Jurkat, Clone E6-1 (cell line): ENCODE results near the gene ACO2.
"Not testable (repeated sequence)": the region's sequence is repeated elsewhere in the genome, so short reads cannot be mapped to it uniquely, and the experiment has no call there.

ENCODE experiments used
- DNase-seq: peaks from one replicate; pipeline ENCODE4 v3.0.0-alpha.2; 2011; ENCODE audit warnings: low read depth, low spot score
- H3K4me3 ChIP-seq: 2 replicates; pipeline ENCODE4 v1.5.1; 2011; ENCODE audit warnings: mild to moderate bottlenecking, low read length, control low read depth, moderate library complexity

Gene ACO2

GRCh38 chr22:41556561-41556960 is 87.6 kb downstream of the ACO2 start:
- no peak overlapping the region for H3K4me3 ChIP-seq
- no peak for DNase-seq

DNA sequence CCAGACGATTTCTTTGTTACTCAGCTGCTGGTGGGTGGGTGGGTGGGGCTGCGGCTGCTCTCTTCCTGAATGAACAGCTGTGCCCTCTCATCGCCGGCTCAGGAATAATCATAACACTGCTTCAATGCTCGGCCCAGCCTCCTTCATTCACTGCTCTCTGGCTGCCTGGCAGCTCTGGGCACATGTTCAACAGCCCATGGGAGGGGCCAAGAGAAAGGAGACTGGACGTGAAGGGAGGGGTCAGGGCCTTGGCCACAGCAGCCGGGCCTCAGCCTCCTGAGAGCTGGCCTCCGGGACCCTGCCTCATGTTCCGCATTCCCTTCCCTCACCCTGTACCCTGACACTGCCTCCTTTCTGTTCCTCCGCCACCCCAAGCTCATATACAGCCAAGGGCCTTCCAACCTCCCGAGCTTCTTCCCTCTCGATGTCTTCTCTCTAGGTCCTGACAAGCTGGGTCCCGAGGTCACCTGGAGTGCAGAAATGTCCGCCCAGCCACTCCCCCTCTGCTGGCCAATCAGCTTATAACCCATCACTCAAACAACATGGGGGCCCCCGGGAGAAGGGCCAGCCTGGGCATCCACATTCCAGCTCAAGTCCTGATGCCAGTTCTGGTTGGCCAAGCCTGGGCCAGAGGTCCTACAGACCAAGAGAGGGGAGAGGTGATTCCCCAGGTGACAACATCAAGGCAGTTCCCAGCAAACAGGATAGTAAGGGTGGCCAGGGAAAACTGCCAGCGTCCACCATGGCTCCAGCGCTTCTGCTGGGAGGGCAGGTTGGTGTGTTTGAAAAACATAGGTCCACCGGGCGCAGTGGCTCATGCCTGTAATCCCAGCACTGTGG is 88.7 kb downstream of the ACO2 start:
- DNase-seq: no peak
- H3K4me3 ChIP-seq: no peak overlapping the region

GRCh38 chr22:41558241-41558630 is 89.3 kb downstream of the ACO2 start:
- not testable (repeated sequence) for H3K4me3 ChIP-seq, DNase-seq

DNA sequence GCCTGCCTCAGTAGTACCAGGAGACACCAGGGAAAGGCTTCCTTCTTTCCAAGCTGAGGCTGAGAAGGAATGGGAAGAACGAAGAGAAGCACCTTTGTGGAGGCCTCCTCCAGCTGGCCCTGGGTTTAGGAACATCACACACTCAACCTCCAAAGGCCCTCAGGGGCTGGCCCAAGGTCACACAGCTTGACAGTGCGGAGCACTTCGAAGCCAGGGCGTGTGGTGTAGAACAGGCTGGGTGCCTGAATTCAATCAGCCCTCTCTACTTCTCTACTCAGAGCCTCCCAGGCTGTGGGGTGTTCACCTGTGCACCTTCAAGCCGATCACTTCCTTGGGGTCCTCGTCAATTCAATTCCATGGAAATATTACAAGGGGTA is 91.2 kb downstream of the ACO2 start:
- H3K4me3 ChIP-seq: no peak overlapping the region
- DNase-seq: no peak

- H3K4me3 ChIP-seq: no peak overlapping the region
- no peak for DNase-seq
Measured at GRCh38 chr22:41561335-41561734, 92.4 kb downstream of the ACO2 start.

- no peak for DNase-seq
- H3K4me3 ChIP-seq: no peak overlapping the region
Measured at GRCh38 chr22:41561788-41562187, 92.9 kb downstream of the ACO2 start.

GRCh38 chr22:41562461-41562860 is 93.5 kb downstream of the ACO2 start:
- H3K4me3 ChIP-seq: no peak overlapping the region

DNA sequence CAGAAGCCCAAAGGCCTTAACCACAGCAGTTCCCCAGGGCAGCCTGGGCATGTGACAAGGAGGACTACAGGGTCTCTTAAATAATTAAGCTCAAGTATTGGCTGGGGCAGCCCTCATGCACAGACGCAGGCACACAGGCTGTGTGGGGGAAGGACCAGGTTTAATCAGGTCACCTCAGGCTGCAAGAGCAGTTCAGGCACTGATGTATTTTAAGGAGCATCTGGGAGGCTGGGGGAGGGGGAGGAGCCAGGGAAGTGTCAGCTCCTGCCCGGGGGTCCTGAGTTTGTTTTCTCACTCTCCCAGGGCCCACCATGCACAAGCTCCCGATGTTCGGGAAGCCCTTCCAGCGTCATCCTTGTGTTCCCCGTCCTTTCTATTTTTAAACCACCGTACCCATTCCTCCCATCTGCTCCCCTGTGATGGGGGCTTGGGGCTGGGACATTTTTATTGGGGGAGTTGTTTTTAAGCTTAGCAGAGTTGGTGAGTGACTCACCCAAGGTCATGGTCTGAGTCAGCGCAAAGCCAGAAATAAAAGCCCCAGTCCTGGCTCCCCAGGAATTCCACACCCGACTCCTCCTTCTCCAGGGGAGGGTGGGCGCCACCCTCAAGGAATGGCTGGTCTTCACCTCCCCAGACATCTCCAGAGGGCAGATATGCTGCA is 94.3 kb downstream of the ACO2 start:
- H3K4me3 ChIP-seq: no peak overlapping the region

More at GRCh38 chr22:41562461-41562860, 93.5 kb downstream of the ACO2 start:
- no peak for DNase-seq

GRCh38 chr22:41564563-41564962 is 95.6 kb downstream of the ACO2 start:
- no peak overlapping the region for H3K4me3 ChIP-seq
- DNase-seq: no peak

More for the DNA sequence above, 94.3 kb downstream of the ACO2 start:
- no peak for DNase-seq

- H3K4me3 ChIP-seq: no peak overlapping the region
- no peak for DNase-seq
Measured at GRCh38 chr22:41565403-41566054, 96.6 kb downstream of the ACO2 start.

GRCh38 chr22:41567512-41567768 is 98.5 kb downstream of the ACO2 start:
- no peak for DNase-seq
- H3K4me3 ChIP-seq: no peak overlapping the region

GRCh38 chr22:41568811-41569210 is 99.9 kb downstream of the ACO2 start:
- H3K4me3 ChIP-seq: no peak overlapping the region
- DNase-seq: no peak

- no peak for DNase-seq
- no peak overlapping the region for H3K4me3 ChIP-seq
Measured at GRCh38 chr22:41570221-41570620, 101.3 kb downstream of the ACO2 start.

DNA sequence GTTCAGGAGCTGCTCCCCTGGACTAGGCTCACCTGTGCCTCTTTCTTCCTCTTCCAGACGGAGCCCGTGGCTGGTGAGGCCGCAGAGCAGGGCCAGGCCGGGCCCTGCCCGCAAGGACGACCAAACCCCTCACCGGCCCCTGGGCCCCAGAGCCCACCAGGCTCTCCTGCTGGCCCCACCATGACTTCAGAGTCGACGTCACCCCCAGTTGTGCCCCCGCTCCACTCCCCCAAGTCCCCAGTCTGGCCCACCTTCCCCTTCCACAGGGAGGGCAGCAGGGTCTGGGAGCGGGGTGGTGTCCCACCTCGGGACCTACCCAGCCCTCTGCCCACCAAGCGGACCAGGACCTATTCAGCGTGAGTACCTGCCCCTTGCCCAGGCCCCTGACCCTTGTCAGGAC is 102.9 kb downstream of the ACO2 start:
- no peak for DNase-seq
- no peak overlapping the region for H3K4me3 ChIP-seq

GRCh38 chr22:41572305-41572704 is 103.4 kb downstream of the ACO2 start:
- DNase-seq, H3K4me3 ChIP-seq: not testable (repeated sequence)

DNA sequence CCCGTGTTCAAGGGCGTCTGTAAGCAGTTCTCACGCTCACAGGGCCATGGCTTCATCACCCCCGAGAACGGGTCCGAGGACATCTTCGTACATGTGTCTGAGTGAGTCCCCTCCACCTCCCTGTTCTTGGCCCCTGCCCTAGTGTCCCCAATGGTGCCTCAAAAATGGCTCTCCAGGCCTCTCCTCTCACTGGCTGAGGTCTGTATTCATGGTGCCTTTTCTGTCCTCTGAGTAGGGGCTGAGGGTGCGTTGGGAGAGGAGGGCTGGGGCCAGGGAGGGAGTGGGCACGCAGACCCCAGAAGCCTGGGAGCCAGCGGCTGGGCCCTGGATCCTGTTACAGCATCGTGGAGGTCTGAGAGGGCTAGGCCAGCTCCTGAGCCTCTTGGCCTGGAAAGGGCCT is 104.8 kb downstream of the ACO2 start:
- H3K4me3 ChIP-seq: no peak overlapping the region

DNA sequence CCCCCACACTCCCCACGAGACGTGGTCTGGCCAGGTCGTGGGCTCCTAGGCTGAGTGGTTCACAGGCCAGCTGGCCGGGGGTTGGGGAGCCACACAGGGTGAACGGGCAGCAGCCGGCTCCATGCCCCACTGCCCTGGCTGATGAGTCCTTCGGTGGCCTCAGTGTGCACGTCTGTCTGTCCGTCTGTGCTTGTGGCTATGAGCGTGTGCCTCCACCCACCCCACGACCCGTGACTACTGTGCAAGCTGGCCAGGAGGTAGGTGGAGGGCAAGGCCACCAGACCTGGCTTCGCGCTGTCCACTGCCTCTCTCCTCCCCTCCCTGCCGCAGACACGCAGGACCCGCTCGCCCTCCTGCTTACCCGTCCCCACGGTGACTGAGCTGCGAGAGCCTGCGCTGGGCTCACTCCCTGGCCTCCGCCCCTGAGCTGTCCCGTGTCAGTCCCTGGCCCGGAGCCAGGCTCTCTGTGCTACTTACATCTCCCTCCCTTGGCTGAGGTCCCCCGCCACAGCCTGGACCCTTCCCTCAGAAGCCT is 106.0 kb downstream of the ACO2 start:
- DNase-seq: no peak
- no peak overlapping the region for H3K4me3 ChIP-seq

More for the DNA sequence above, 104.8 kb downstream of the ACO2 start:
- DNase-seq: no peak

DNA sequence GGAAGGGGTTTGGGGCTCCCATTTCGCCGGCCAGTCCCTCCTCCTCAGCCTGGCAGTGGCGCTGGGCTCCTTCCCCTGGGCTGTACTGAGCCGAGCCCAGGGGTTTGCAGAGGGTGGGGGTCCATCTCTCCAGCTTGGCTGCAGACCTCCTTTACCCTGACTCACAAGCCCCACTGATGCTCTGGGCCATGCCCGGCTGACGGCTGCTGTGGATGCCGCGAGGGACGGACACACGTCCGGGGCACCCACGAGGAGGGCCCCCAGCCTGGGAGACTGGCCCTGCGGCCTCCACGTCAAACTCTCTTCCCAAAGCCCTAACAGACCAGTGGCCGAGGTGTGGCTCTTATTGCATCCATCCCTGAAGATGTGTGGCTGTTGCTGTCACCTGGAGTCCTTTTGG is 106.6 kb downstream of the ACO2 start:
- no peak overlapping the region for H3K4me3 ChIP-seq
- no peak for DNase-seq

DNA sequence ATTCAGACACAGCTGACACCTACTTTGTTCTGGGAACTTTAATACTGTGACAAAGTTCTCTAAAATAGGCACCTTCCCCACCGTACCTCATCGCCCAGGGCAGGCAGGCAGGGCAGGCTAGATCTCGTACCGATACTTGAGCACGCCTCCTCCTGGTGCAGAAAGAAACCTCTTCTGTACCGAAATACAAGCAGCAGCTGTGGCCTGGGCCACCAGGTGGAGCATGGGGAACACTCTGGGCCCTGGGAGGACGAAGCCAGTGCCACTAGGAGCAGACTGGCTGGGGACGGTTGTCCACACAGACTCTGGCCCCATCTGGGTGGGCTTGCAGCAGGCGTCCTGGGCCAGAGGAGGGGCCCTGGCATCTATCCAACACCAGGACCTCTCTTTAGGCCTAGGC is 108.0 kb downstream of the ACO2 start:
- H3K4me3 ChIP-seq: no peak overlapping the region
- peak; percentile 52 for DNase-seq

- no peak overlapping the region for H3K4me3 ChIP-seq
- no peak for DNase-seq
Measured at GRCh38 chr22:41578114-41578513, 109.2 kb downstream of the ACO2 start.
